HG02884 (cell line): ENCODE results near the gene FRAS1.

Experiments
- ATAC-seq: cut with Tn5 transposase; IDR thresholded peaks from one replicate; pipeline ENCODE4 v1.9.1; 2021; ENCODE audit warnings: mild to moderate bottlenecking, moderate library complexity; ENCODE audit not compliant: unreplicated experiment

The FRAS1 gene

DNA sequence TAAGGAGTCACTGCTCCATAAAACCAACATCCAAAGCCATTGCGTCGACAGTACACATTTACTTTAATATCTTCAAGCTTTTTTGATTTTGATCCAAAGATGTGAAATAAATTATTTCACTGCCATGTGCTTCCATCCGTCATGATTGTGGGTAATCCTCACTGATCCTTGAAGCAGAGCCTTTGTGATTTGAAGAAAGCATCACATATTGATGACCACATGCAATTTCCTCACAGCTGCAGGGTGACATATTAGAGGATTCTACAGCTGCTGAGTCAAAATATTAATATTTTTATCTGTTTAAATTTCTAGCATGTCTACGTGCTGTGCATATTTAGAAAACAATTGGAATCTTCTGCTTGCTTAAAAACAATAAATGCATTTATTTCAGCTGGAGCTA, 297.7 kb downstream of the FRAS1 start:
- ATAC-seq = no peak

DNA sequence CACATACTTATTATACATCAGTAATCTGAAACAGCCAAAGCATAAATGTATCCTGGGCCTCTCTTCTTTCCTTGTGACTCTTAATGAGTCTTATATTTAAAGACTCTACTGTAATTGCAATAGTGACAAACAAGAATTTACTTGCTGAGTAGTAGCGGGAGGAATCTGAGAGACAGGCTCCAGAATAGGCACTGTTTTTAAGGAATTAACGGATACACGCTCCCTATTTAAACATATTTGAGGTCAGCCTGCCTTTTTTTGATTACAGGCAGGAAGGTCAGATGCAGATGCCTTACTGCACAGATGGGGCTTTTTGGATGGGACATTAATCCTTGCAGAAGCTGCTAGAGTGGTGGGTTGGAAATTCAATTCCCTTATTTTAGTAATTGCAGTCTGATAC, 298.2 kb downstream of the FRAS1 start:
- ATAC-seq = no peak

DNA sequence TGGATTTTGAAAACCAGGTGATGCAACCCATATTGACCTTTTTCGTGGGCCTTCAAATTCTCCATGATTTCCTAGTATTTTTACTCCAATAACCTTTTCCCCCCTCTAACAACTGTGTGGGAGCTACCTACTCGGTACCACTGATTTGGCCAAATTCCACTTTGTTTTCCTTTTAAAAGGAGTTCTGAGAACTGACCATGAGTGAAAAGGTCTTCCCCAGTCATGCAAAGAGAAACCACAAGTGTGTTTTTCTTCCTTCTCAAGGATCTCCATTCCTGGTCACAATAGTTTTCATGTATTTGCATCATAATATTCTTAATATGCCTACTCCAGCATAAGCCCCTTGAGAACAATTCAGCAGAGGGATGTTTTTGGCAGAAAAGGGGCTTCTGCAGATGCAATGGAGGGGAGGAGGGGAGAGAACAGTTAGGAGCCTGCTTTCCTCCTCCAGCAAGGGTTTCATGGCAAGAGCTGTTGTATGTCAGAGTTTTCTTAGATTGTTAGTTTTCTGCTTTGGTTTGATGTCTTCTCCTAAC, 299.2 kb downstream of the FRAS1 start:
- ATAC-seq = no peak

DNA sequence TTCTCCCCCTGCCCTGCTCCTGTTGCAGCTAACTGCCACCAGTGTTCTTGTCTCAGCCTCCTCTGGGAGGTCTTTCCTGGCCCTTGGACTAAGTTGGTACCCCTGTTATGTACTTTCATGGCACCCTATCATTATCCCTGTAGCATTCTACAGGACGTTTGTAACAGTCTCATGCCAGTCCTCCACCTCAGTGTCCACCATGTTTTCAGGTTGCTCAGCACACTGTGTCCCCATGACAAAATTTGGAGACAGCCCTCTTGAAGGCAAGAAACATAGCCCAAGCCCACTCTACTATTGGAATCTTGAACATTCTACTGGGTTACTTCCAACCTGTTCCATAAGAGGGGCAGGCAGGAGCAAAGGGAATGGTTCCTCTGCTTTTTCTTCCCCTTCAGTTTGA, 300.0 kb downstream of the FRAS1 start:
- no peak for ATAC-seq

DNA sequence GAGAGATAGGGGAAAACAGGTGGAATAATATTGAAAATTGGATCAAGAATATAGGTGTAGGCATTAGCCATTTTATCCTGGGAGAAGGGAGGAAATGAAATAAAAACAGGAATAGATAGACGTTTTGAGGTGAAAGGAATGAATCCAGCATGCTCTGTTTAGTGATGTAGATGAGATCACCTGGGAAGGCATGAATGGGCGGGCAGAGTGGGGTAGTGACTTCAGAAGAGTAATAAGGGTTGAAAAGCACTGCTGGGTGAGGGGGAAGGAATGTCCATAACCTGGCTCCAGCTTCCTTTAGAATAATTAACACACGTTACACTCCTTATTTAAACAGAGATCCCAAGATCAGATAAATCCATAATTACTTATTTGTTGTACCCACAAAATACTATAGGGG, 303.3 kb downstream of the FRAS1 start:
- ATAC-seq = no peak

DNA sequence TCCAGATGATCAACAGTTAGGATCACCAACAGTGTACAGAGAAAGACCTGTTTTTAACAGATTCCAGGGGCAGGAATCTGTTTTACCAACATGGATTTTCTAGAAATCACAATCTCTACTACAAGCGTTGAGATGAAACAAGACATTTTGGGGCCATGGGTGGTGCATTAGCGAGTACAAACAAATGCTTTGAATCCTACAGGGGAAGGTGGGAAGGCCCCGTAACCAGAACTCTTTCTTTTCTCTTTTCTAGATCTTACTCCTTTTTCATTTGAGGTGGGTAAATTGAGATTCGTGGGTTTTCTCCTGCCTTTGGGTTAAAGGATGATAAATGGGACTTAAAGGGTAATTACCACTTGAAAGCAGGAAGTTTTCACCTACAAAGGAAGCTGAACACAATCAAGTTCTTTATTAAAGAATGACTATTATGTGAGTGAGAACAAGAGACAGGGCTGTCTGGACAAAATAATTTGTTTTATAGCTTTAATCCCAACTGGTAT, 304.5 kb downstream of the FRAS1 start:
- ATAC-seq = no peak

DNA sequence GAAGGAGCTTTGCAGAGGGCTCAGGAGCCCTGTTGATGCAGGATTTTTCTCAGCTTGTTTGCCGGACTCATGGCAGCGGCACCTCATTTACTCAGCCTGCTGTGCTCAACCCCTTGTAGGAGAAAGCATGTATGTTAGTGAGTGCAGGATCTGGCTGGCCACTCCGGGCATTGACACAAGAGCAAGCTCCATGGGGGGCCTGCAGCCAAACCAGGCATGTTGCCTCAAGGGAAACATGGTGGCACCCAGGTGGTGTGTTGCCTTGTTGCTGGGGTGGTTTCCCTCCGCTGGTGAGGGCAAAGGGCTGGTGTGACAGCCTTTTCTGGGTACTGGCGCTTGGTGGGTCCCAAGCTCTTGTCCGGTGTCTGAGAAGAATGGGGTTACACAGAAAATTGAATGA, 305.2 kb downstream of the FRAS1 start:
- no peak for ATAC-seq

DNA sequence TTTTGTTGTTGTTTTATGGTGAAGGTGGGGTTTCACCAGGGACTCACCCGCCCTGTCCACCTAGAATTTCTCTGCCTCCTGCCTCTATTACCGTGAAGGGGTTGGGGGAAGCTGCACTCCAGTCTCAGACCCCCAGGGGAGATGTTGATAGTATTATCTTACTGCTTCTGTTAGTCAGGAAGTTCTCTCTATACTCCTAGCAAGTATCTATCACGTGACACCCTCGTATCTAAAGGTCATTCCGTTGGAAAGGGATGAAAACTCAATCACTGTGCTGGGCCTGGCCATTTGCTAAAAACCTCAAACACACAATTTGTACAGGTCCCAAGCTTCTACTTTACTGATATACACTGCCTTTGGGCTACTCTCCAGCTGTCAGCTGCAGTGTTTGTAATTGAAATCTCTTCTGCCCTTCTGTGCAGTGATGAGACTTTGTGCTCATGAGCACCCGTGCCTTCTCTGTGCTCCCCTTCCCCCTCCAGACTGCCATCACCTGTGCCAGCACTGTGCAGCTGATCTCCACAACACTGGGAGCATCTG, 306.0 kb downstream of the FRAS1 start:
- no peak for ATAC-seq

DNA sequence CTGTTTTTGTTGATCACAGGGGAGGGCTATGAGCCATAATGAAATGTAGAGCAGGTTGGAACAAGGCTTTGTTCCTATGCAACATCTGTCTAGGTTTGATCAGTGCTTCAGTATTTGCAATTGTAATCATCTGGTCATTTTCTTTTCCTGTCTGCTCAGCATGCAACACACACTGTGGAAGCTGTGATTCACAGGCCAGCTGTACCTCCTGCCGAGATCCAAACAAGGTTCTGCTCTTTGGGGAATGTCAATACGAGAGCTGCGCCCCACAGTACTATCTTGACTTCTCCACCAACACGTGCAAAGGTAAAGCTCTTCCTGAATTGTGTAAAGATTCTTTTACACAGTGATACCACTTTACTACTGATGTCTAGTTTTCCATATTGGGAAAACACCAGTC, 312.6 kb downstream of the FRAS1 start:
- ATAC-seq = no peak

DNA sequence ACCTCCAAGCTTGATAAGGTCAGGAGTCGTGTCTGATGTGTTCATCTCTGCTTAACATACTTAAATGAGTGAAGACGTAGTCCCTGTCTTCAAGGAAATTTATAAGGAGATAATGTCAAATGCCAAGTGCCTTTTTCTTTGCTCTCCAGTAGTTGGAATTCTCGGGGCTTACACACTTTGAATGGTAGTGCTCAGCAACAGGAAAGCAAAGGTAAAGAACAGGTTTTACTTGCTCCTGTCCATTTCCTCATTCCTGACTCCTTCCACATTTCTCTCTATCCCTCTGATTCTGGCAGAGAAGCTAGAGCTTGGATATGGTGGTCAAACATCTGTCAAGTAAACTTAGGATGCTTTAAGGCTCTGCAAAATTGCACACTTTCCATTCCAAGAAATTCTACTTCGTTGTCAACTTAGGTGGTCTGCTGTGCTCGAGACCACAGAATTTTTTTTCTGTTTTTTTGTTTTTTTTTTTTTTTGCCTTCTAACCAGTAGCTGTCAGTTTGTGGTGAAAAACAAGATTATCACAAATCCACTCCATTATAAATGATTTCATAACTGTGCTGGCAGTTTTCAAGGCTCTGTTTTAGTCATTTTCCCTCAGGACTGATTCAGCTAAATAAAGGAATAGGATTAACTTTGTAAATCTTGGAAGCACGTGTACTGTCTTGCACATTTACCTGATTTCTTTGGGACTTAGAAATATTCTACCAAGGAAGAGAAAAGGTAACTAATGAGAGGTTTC, 313.7 kb downstream of the FRAS1 start:
- no peak for ATAC-seq

DNA sequence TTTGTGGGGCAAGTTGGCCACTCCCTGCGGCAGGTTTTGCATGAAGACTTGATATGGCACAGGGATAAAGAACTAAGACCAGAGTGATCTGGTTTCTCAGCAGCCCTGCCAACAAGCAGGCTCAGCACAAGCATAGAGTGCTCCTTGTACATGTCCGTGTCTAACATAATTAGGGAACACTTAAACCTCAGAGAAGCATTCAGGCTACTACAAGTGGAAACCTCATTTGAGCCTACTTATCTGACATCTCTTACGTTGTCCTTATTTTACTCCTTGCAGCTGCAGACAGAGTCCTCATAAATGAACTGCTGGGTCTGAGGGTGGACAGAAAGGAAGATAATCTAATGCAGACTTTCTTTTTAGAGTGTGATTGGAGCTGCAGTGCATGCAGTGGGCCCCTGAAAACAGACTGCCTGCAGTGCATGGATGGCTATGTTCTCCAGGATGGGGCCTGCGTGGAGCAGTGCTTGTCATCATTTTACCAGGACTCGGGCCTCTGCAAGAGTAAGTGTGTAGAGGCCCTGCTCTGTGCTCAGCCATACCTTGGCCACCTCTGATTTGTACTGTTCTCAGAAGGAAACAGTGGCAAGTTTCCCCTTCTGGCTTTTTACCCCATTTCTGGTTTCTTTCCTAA, 315.3 kb downstream of the FRAS1 start:
- no peak for ATAC-seq

DNA sequence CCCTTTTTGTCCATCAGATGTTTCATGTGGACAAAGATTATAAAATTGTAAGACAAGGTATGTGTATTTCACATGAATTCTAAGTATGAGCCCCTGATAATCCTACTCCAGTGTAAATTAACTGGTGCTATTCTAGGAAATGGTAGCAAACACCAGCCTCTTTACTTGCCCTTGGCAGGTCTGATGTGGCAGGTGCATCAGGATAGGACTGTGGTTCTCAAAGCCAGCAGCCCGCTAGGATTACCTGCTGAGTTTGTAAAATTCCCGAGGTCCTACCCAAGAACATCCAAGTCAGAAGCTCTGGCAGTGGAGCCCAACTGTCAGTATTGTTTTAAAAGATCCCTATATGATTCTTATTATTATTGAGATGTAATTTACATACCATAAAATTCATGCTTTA, 320.4 kb downstream of the FRAS1 start:
- no peak for ATAC-seq

DNA sequence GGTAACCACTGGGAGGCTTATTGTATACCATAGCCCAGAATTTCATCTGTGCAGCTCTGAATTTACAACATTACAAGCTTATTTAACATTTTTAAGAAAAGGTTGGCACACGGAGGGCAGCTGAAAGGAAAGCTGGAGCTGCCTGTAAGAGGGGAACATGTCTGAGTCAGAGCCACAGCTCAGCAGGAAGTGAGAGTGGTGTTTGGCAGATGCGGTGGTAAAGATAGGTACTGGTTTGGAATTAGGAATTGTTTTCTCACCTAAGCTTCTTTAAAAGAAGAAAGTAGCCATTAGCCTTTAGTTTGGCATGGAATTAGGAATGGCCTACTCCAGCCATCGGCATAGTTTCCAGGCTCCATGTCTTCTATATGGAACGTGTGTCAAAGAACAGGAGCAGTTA, 321.9 kb downstream of the FRAS1 start:
- ATAC-seq = no peak

DNA sequence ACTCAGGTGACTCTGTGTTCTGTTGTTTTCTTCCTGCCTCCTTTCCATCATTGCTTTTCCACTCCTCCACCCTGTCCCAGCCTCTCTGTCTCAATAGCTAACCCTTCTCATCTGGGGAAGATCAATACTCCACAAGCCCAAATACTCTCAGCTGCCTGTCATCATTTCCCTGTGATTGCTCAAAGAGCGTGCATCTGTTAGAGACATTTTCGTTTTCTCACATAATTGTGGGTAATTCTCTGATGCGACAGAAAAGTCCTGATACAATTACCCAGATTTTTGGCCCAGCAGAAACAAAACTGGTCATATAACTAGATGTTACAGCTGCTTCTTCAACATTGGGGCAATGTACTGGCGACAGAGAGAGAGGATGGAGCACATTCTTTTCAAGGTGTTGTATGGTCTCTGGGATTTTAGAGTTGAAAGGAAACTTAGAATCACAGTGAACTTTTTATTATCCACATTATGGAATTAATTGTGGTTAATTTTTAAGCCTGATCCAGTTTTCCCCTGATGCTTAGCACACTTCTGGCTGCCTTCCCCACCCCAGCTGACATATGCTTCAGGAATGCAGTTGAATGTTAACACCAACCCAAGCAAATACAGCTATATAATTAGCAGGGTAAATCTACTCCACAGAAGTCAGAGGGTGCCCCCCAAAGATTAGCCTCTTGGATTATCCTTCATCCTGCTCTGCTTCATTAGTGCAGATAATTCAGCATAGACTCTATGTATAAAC, 323.0 kb downstream of the FRAS1 start:
- ATAC-seq = no peak

DNA sequence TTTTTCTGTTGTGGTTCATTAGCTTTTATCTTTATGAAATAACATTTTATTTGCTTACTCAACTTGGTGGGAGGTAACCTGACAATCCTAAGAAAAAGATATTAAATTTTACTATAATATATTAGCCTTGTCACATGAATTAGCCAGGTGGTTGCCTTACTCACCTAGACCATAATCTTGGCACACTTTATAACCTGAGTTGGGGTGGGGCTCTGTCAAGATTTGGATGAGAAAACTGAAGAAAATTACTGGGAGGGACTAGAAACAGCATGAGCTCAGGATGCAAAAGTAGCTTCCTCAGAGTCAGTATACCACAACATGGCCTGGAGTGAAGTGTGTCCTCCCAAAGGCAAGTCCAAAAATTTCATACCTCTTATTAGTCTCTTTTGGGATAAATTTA, 329.6 kb downstream of the FRAS1 start:
- ATAC-seq = no peak

DNA sequence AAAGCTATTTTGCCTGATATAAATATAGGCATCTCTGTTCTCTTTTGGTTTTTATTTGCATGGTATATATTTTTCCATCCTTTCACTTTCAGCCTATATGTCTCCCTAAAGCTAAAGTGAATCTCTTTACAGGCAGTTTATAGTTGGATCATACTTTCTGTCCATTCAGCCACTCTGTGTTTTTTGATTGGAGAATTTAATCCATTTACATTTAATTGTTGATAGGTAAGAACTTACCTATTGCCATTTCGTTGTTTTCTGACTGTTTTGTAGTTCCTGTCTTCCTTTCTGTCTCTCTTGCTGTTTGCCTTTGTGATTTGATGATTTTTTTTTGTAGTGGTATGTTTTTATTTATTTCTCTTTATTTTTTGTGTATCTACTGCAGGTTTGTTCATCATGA, 338.5 kb downstream of the FRAS1 start:
- no peak for ATAC-seq

DNA sequence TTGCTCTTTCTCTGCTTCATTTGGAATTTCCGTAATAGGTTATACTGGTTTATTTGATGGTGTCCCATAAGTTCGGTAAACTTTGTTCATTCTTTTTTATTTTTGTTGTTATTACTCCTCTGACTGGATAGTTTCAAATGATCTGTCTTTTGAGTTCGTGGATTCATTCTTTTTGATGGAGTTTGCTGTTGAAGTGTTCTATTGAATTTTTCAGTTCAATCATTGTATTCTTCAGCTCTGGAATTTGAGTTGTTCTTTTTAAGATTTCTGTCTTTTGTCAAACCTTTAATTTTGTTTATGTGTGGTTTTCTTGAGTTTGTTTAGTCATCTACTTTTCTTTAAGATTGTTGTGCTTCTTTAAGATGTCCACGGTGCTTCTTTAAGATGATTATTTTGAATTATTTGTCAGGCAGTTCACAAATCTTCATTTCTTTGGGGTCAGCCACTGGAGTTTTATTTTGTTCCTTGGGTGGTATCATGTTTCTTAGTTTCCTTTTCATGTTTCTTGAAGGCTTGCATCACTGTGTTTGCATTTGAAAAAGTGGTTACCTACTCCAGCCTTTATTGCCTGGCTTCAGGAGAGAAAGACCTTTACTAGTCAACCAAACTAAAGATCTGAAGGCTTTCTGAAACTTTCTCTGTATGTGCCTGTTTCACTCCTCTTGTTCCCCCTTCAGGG, 339.6 kb downstream of the FRAS1 start:
- ATAC-seq = no peak

DNA sequence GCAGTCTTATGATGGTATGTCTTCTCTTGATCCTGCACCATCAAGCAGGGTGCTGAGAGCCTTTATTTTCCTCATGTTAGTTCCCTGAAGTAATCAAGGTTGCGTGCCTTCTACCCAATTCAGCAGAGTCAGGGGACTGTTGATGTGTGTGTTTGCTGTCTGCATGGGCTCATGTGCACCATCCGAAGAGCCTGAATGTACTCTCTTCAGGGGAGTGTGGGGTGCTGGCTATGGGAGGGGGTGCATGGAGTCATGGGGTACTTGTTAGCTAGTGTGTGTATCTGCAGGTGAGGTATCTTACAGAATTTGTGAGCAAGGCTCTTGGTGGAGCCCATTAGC, 340.1 kb downstream of the FRAS1 start:
- ATAC-seq = no peak

DNA sequence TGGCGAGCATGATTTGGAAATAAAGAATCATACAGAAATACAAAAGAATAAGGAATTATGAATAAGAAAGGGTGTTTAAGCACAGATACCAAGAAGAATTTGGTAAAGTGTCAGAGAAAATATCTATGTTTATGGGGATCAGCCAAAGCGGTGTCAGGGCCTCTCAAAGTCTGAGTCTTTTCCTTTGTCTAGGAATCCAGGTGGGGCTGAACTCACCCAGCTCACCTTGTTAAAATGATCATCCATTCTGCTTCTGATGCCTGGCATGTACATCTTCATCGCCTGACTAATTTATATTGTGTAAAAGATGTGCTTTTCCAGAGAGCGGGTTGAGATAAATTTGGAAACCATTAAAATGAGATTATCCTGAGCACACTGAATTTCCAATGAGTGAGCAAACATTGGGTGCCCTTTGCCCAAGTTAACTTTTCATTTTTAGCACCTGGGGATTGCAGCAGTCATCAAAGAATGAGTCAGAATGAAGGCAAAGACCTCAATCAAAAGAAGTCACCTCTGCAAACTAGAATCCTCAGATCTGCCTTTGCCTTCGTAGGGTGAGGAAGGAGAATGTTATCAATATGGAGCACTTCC, 352.6 kb downstream of the FRAS1 start:
- ATAC-seq = no peak

DNA sequence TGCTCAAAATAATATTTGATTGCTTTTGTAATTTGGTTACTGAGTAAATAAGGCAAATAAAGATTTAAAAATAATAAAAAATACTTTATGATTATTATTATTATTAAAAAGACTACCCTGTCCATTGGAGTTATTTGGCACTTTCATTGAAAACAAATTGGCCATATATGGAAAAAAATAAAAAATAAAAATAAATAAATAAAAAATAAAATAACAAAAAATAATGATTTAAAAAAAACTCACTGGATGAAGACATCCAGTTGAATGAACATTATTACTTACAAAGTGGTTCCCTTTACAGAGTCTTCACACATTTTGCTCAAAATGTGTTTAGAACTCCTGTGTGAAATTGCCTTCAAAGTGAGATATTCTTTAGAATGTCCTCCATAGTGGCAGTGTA, 353.1 kb downstream of the FRAS1 start:
- ATAC-seq = no peak

DNA sequence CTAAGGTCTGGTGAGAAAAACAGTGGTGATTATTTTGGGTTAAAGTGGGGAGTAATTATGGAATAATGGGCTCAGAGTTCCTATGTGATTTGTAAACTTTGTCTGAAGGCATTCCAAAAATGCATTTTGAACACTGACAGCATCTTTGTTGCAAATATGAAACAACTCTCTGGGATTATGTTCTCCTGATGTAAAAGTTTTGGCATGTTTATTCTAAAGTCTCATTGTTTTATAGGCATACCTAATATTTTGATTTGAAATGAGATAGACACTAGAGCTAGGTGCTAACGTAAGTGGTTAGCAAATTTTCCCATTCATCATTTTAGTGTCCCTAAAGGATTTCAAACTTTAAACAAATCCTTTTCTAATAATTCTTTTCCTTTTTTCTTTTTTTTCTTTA, 353.6 kb downstream of the FRAS1 start:
- no peak for ATAC-seq
